Measurements from ENCODE around the gene PNMA6F. TPM values are rescaled to one million over a fixed set of nuclear protein-coding genes. Genes with fewer than 3 reads are reported as not detected.
"Not testable (repeated sequence)": the region's sequence is repeated elsewhere in the genome, so short reads cannot be mapped to it uniquely, and the experiment has no call there.

Gene PNMA6F
- polyA plus RNA-seq, 10 donors = not detected

- no peak for DNase-seq
These were observed 14.7 kb upstream of the PNMA6F start for GRCh38 chrX:153336121-153336894.

- no peak for DNase-seq
These were observed 13.2 kb upstream of the PNMA6F start for GRCh38 chrX:153334654-153335295.

GRCh38 chrX:153333821-153334653, 12.5 kb upstream of the PNMA6F start, which contains the start of gene ZNF275:
Gene ZNF275 (plus strand): TSS chrX:153334153. CDS start chrX:153336680, 2,527 bp downstream.
- DNase-seq = peak; percentile 70 to 82 (median 74)

GRCh38 chrX:153333266-153333665, 11.7 kb upstream of the PNMA6F start:
- peak in 1 of 3 donors; percentile 26 for DNase-seq

GRCh38 chrX:153327561-153327960, 6.0 kb upstream of the PNMA6F start:
- DNase-seq = no peak

GRCh38 chrX:153320555-153321184, 897 bp downstream of the PNMA6F start:
- DNase-seq = no peak

GRCh38 chrX:153320047-153320443, 1.5 kb downstream of the PNMA6F start:
- DNase-seq = not testable (repeated sequence)

GRCh38 chrX:153319295-153320046, 2.1 kb downstream of the PNMA6F start:
- DNase-seq = no peak

- DNase-seq = no peak
These were observed 2.8 kb downstream of the PNMA6F start for GRCh38 chrX:153318811-153319210.

GRCh38 chrX:153317996-153318722, 3.4 kb downstream of the PNMA6F start:
- DNase-seq = no peak

- no peak for DNase-seq
These were observed 4.3 kb downstream of the PNMA6F start for GRCh38 chrX:153317306-153317705.

- no peak for DNase-seq
These were observed 8.7 kb downstream of the PNMA6F start for GRCh38 chrX:153312842-153313241.

GRCh38 chrX:153312041-153312440, 9.5 kb downstream of the PNMA6F start:
- no peak for DNase-seq

- DNase-seq = no peak
These were observed 10.7 kb downstream of the PNMA6F start for GRCh38 chrX:153310901-153311300.

GRCh38 chrX:153307276-153308178, 14.0 kb downstream of the PNMA6F start:
- DNase-seq = no peak

GRCh38 chrX:153306527-153307115, 14.9 kb downstream of the PNMA6F start:
- DNase-seq = no peak

- DNase-seq = no peak
These were observed 15.6 kb downstream of the PNMA6F start for GRCh38 chrX:153305972-153306371.

GRCh38 chrX:153304988-153305736, 16.4 kb downstream of the PNMA6F start:
- no peak for DNase-seq
